Esophagus muscularis mucosa (tissue), 4 donors: Measurements from ENCODE around the gene KPNA6. TPM values are rescaled to one million over a fixed set of nuclear protein-coding genes. Genes with fewer than 3 reads are reported as not detected.
"Not testable (repeated sequence)": the region's sequence is repeated elsewhere in the genome, so short reads cannot be mapped to it uniquely, and the experiment has no call there.

Experiments
- DNase-seq: peaks from one replicate; pipeline ENCODE4 v3.0.0-alpha.2; 2017; ENCODE audit errors: extremely low spot score
- H3K27ac ChIP-seq, 4 donors: fragments of 200-600 bp; sonication (generic); replicated peaks in 1 of 4; 1 replicate in 3 of 4; 2 replicates in 1 of 4; pipeline ENCODE4 v1.5.1; 2016 to 2019; ENCODE audit warnings: mild to moderate bottlenecking in 1 of 4
- H3K27me3 ChIP-seq, 4 donors: fragments of 200-600 bp; sonication (generic); one replicate each; pipeline versions ENCODE4 v1.5.1 to v1.6.0; 2016 to 2019
- H3K36me3 ChIP-seq, 4 donors: fragments of 200-600 bp; sonication (generic); one replicate each; pipeline ENCODE4 v1.5.1; 2016 to 2019
- H3K4me1 ChIP-seq, 4 donors: fragments of 200-600 bp; sonication (generic); one replicate each; pipeline ENCODE4 v1.5.1; 2016 to 2019
- H3K4me3 ChIP-seq, 4 donors: fragments of 200-600 bp; sonication (generic); 1 replicate in 2 of 4; 2 replicates in 2 of 4; pipeline ENCODE4 v1.5.1; 2016 to 2019; ENCODE audit warnings: mild to moderate bottlenecking in 4 of 4, moderate library complexity in 1 of 4
- H3K9me3 ChIP-seq, 4 donors: fragments of 200-600 bp; sonication (generic); 1 replicate in 3 of 4; 2 replicates in 1 of 4; pipeline ENCODE4 v1.5.1; 2016 to 2019
- CTCF ChIP-seq, 3 experiments: fragments of 200-600 bp in 2 of 3; fragments of 450-650 bp in 1 of 3; sonication (generic) in 2 of 3; IDR thresholded peaks; one replicate each; pipeline ENCODE4 v1.5.1; 2017 to 2019; ENCODE audit warnings: antibody characterized with exemption in 3 of 3, mild to moderate bottlenecking in 2 of 3, moderate library complexity in 1 of 3
- EP300 ChIP-seq: sonication (generic); formaldehyde crosslinking; IDR thresholded peaks from one replicate; pipeline ENCODE4 v1.6.1; 2017; ENCODE audit warnings: antibody characterized with exemption
- POLR2A ChIP-seq: fragments of 450-650 bp; IDR thresholded peaks from one replicate; pipeline ENCODE4 v1.6.1; 2017; ENCODE audit warnings: antibody characterized with exemption, moderate library complexity, mild to moderate bottlenecking, low read depth
- POLR2AphosphoS5 ChIP-seq, 2 donors: sonication (generic); formaldehyde crosslinking; IDR thresholded peaks; one replicate each; pipeline ENCODE4 v1.6.1; 2017; ENCODE audit warnings: antibody characterized with exemption in 2 of 2
- WGBS: methylation state at CpG from one replicate; pipeline ENCODE4 v1.1.5; 2018; 5-methylcytosine and 5-hydroxymethylcytosine counted together
- intact Hi-C: fragments of 100-400 bp; cut with DNase I; formaldehyde crosslinking; loops from one replicate; pipeline ENCODE4 v1.15.1; 2023
- total RNA-seq, 4 donors: library from RNA; depleted of rRNA; stranded (reverse); fragments of >200 nt; gene quantifications; one replicate each; pipeline versions ENCODE4 v1.1.0 to v1.2.1, GENCODE V29; 2016

KPNA6 gene
- total RNA-seq, 4 donors from 2014 or later: 47.8 to 71.3 (median 55.4) TPM

- Histone ChIP-seq H3K4me1 (peaks cover 8 to 22% (median 18%) of the 10 kb centered on the region in 4 donors), H3K9me3 (peaks cover 0 to 5% (median 0%) of the 10 kb centered on the region in 4 donors), H3K27me3 (no peaks in the 10 kb centered on the region), H3K27ac (no peak overlapping the region), H3K4me3 (no peak overlapping the region), H3K36me3 (peaks cover 7 to 15% (median 12%) of the 10 kb centered on the region in 4 donors)
- DNase-seq: no peak
- TF ChIP-seq POLR2A: no peak
- no peak for TF ChIP-seq POLR2AphosphoS5 (IDR thresholded peaks at IDR 0.05)
- TF ChIP-seq EP300: no peak
- TF ChIP-seq CTCF (IDR thresholded peaks at IDR 0.05): no peak
- intact Hi-C loops: no loop called here
- WGBS: 88% methylated on average over 9 of the region's 9 CpGs
Measured at GRCh38 chr1:32150847-32151246, 43.0 kb downstream of the KPNA6 start.

GRCh38 chr1:32151319-32151787, 43.5 kb downstream of the KPNA6 start:
- peaks cover 8 to 22% (median 18%) of the 10 kb centered on the region in 4 donors for H3K4me1 ChIP-seq
- intact Hi-C loops: no loop called here

GRCh38 chr1:32159189-32159588, 51.3 kb downstream of the KPNA6 start:
- 76% methylated on average over 3 of the region's 3 CpGs for WGBS
- no peak overlapping the region for H3K4me3 ChIP-seq
- no peaks in the 10 kb centered on the region for H3K9me3 ChIP-seq
- H3K27me3 ChIP-seq: no peaks in the 10 kb centered on the region
- DNase-seq: no peak
- no peaks in the 10 kb centered on the region for H3K4me1 ChIP-seq
- intact Hi-C loops: no loop called here
- H3K27ac ChIP-seq: no peak overlapping the region
- peaks cover 75 to 99% (median 95%) of the 10 kb centered on the region in 4 donors for H3K36me3 ChIP-seq
- no peak for TF ChIP-seq EP300
- no peak for TF ChIP-seq CTCF (IDR thresholded peaks at IDR 0.05)
- TF ChIP-seq POLR2AphosphoS5 (IDR thresholded peaks at IDR 0.05): no peak
- TF ChIP-seq POLR2A: no peak

More at GRCh38 chr1:32151319-32151787, 43.5 kb downstream of the KPNA6 start:
- H3K9me3 ChIP-seq: peaks cover 0 to 5% (median 0%) of the 10 kb centered on the region in 4 donors
- H3K36me3 ChIP-seq: peaks cover 10 to 20% (median 17%) of the 10 kb centered on the region in 4 donors
- no peak for DNase-seq
- WGBS: 54% methylated on average over 5 of the region's 5 CpGs
- H3K27ac ChIP-seq: no peak overlapping the region
- TF ChIP-seq EP300: no peak
- TF ChIP-seq POLR2A: no peak
- TF ChIP-seq POLR2AphosphoS5 (IDR thresholded peaks at IDR 0.05): no peak
- TF ChIP-seq CTCF (IDR thresholded peaks at IDR 0.05): no peak
- no peaks in the 10 kb centered on the region for H3K27me3 ChIP-seq
- H3K4me3 ChIP-seq: no peak overlapping the region

- no peak for DNase-seq
- no peaks in the 10 kb centered on the region for H3K9me3 ChIP-seq
- no peaks in the 10 kb centered on the region for H3K27me3 ChIP-seq
- H3K36me3 ChIP-seq: peaks cover 70 to 100% (median 95%) of the 10 kb centered on the region in 4 donors
- no peak overlapping the region for H3K27ac ChIP-seq
- H3K4me1 ChIP-seq: no peaks in the 10 kb centered on the region
- H3K4me3 ChIP-seq: no peak overlapping the region
- intact Hi-C loops: no loop called here
- 94% methylated on average over 2 of the region's 2 CpGs for WGBS
- TF ChIP-seq POLR2A (no peak), CTCF (IDR thresholded peaks at IDR 0.05) (no peak), POLR2AphosphoS5 (IDR thresholded peaks at IDR 0.05) (no peak), EP300 (no peak)
Measured at GRCh38 chr1:32163405-32163804, 55.5 kb downstream of the KPNA6 start.

GRCh38 chr1:32165633-32166032, 57.8 kb downstream of the KPNA6 start:
- peaks cover 74 to 100% (median 94%) of the 10 kb centered on the region in 4 donors for H3K36me3 ChIP-seq
- 84% methylated on average over 10 of the region's 10 CpGs for WGBS
- H3K27me3 ChIP-seq, H3K4me1 ChIP-seq, H3K9me3 ChIP-seq, DNase-seq, H3K4me3 ChIP-seq, H3K27ac ChIP-seq, intact Hi-C loops: not testable (repeated sequence)
